GM18858 (cell line): Measurements from ENCODE around the gene SH3RF3.

ENCODE experiments used
- ATAC-seq: cut with Tn5 transposase; IDR thresholded peaks from one replicate; pipeline ENCODE4 v1.9.1; 2021; ENCODE audit not compliant: unreplicated experiment

Gene SH3RF3

GRCh38 chr2:109385506-109385905 lies 256.5 kb downstream of the SH3RF3 start:
- ATAC-seq = no peak

GRCh38 chr2:109386004-109386695 lies 257.1 kb downstream of the SH3RF3 start:
- ATAC-seq = no peak

GRCh38 chr2:109387221-109387735 lies 258.3 kb downstream of the SH3RF3 start:
- no peak for ATAC-seq

- no peak for ATAC-seq
These were observed 258.9 kb downstream of the SH3RF3 start for GRCh38 chr2:109387778-109388469.

GRCh38 chr2:109391243-109391642 lies 262.2 kb downstream of the SH3RF3 start:
- no peak for ATAC-seq

GRCh38 chr2:109392140-109392539 lies 263.1 kb downstream of the SH3RF3 start:
- no peak for ATAC-seq

- no peak for ATAC-seq
These were observed 264.0 kb downstream of the SH3RF3 start for GRCh38 chr2:109392816-109393661.

- ATAC-seq = no peak
These were observed 264.6 kb downstream of the SH3RF3 start for GRCh38 chr2:109393662-109393972.

GRCh38 chr2:109395494-109396201 lies 266.6 kb downstream of the SH3RF3 start:
- ATAC-seq = no peak

- no peak for ATAC-seq
These were observed 267.5 kb downstream of the SH3RF3 start for GRCh38 chr2:109396202-109397180.

- no peak for ATAC-seq
These were observed 268.9 kb downstream of the SH3RF3 start for GRCh38 chr2:109397893-109398292.

GRCh38 chr2:109398366-109399015 lies 269.5 kb downstream of the SH3RF3 start:
- ATAC-seq = no peak

GRCh38 chr2:109399066-109399465 lies 270.1 kb downstream of the SH3RF3 start:
- ATAC-seq = no peak

GRCh38 chr2:109400102-109400501 lies 271.1 kb downstream of the SH3RF3 start:
- no peak for ATAC-seq

GRCh38 chr2:109401370-109401769 lies 272.4 kb downstream of the SH3RF3 start:
- ATAC-seq = no peak

GRCh38 chr2:109402180-109402579 lies 273.2 kb downstream of the SH3RF3 start:
- ATAC-seq = no peak

GRCh38 chr2:109402980-109403840 lies 274.2 kb downstream of the SH3RF3 start:
- ATAC-seq = no peak

GRCh38 chr2:109403841-109404201 lies 274.8 kb downstream of the SH3RF3 start:
- no peak for ATAC-seq
